Activated T-cell treated with anti-CD3 and anti-CD28 coated beads, Interleukin-2, amount 50 U/mL, for 4 hours (primary cell): ENCODE data around the gene TULP4. TPM values are rescaled to one million over a fixed set of nuclear protein-coding genes. Genes with fewer than 3 reads are reported as not detected.
"Not testable (repeated sequence)": the region's sequence is repeated elsewhere in the genome, so short reads cannot be mapped to it uniquely, and the experiment has no call there.

Experiments
- ATAC-seq, 2 donors: fragments of 200-7000 bp; cut with Tn5 transposase; one replicate each; pipeline ENCODE4 v1.10.0; 2021
- DNase-seq: peaks from one replicate; pipeline ENCODE4 v3.0.0-alpha.2; 2020
- H3K27me3 Mint-ChIP-seq: one replicate; pipeline ENCODE4 v1.8.0; 2021; ENCODE audit warnings: low read depth, mixed read lengths
- H3K36me3 Mint-ChIP-seq: one replicate; pipeline ENCODE4 v1.8.0; 2022; ENCODE audit warnings: mixed read lengths; ENCODE audit not compliant: insufficient read depth
- H3K4me1 Mint-ChIP-seq: one replicate; pipeline ENCODE4 v1.8.0; 2021; ENCODE audit warnings: low read depth, mixed read lengths
- H3K4me3 Mint-ChIP-seq: one replicate; pipeline ENCODE4 v1.8.0; 2021; ENCODE audit warnings: mild to moderate bottlenecking, moderate library complexity, mixed read lengths
- H3K9me3 Mint-ChIP-seq: one replicate; pipeline ENCODE4 v1.8.0; 2021; ENCODE audit warnings: mixed read lengths
- total RNA-seq, 3 donors: library from RNA; stranded (reverse); gene quantifications; one replicate each; pipeline ENCODE4 v1.2.1, GENCODE V29; 2021

Gene TULP4
- total RNA-seq, 3 donors from 2014 or later: 23.4 to 24.8 (median 23.9) TPM

DNA sequence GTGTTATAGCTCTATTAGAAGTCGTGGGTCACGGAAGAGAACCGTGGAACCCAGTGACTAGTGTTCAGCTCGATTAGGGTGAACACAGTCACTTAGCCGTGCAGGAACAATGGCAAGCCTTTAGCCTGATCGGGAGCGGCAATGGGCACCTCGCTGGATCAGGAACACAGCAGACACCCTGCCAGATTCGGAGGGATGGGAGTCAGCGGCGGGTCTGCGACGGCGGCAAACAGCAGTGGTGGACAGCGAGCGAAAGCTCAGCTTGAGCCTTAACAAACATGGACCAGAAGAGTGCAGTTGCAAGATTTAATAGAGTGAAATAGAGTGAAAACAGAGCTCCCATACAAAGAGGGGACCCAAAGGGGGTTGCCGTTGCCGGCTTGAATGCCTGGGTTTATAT lies 157.8 kb downstream of the TULP4 start:
- H3K27me3 Mint-ChIP-seq, ATAC-seq, H3K4me3 Mint-ChIP-seq, H3K4me1 Mint-ChIP-seq, DNase-seq, H3K9me3 Mint-ChIP-seq: not testable (repeated sequence)
- H3K36me3 Mint-ChIP-seq: peaks cover 45% of the 10 kb centered on the region

DNA sequence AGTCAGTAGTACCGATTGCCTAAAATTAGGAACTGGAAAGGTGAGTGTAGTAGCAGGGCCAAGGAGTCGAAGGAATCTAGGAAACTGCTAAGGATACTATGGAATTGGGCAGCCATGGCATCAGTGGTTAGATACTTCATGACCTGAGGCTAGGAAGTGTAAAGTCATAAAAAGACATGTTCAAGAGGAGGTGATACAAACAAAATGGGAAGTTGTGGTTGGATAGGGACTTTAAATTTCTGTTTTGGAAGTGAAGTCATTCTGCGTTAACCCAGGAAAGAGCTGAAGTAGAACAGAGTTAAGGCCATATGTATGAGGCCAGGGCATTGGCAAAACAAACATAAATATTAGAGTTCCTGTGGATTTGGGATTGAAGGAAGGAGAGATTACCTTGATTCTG lies 159.1 kb downstream of the TULP4 start:
- Mint-ChIP-seq H3K9me3 (no peaks in the 10 kb centered on the region), H3K27me3 (no peaks in the 10 kb centered on the region), H3K4me1 (no peaks in the 10 kb centered on the region), H3K4me3 (no peak overlapping the region), H3K36me3 (peaks cover 40% of the 10 kb centered on the region)
- ATAC-seq (no peak), DNase-seq (no peak)

DNA sequence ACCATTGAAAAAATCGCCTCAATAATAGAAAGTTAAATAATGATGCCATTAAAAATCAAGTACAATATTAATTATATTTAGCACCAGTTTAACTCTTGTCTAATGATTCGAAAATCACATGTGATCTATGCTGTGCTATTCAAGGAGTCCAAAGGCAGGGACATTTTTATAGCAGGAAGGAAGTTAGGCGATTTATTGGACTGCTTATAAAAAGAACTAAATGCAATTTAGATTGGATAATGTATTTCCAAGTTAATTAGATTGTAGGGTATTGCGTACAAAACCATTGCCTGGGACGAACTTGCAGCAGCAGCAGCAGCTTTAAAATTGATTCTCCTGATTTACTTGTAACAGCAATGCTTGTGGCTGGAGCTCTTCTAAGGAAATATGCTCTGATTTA lies 160.2 kb downstream of the TULP4 start:
- Mint-ChIP-seq H3K36me3 (peaks cover 40% of the 10 kb centered on the region), H3K9me3 (no peaks in the 10 kb centered on the region), H3K27me3 (no peaks in the 10 kb centered on the region), H3K4me1 (no peaks in the 10 kb centered on the region), H3K4me3 (no peak overlapping the region)
- ATAC-seq (no peak), DNase-seq (no peak)

DNA sequence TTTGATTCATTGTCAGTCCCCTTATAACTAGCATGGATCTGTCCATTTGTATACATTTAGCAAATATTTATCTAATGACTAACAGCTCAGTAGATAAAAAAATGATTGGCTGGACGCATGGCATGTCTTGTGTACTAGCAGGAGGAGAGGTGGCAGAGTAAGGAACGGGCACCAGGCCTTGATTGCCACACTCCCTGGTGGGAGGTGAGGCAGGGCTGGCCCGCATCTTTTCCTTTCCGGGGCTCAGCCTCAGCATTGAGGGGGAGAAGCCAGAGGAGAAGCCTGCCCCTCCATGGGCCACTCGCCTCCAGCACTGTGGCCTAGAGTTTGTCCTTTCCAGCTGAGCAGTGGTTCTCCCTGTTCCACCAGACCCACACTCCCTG lies 162.7 kb downstream of the TULP4 start:
- no peaks in the 10 kb centered on the region for H3K4me1 Mint-ChIP-seq
- H3K36me3 Mint-ChIP-seq: peaks cover 36% of the 10 kb centered on the region
- no peaks in the 10 kb centered on the region for H3K9me3 Mint-ChIP-seq
- no peak overlapping the region for H3K4me3 Mint-ChIP-seq
- DNase-seq (no peak), ATAC-seq (no peak)
- no peaks in the 10 kb centered on the region for H3K27me3 Mint-ChIP-seq

DNA sequence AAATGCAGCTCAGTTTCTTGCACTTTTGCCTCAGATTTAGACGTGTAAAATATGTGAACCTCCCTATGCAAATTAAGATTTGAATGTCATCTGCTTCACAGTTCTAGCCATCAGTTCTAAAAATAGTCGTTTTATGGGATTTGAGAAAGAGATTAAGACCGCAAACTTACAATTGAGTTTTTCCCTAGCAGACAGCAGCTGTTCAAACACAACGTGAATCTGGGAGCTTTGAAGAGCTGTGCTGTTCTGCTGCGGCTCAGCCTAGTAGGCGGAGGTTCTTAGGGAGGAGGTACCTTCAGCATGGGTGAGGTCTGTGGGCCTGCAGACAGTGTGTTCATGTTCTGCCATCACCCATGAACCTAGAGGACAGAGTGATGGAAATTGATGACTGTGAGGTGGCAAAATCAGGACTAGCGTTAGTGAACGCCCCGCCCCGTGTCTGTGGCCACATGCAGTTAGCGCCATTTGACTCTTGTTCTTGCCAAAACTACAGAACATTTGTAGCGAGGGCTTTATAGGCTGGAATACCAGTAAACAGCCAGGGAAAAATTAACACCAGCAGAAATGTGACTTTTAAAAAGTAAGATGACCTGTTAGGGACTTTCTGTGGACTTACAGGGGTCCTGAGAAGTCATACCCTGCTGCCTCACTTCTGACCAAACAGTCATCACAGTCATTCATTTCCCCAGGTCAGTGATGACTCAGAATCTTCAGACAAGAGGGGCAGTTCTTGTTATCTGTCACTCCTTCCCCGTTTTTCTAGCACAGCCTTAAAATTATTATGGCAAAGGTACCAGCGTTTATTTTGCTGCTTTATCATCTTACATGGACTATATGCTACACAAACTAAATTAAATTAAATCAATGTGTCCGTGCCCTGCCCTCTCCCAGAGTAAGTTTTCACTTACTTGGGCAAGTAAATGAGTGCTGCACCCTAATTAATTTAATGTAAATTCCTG lies 163.4 kb downstream of the TULP4 start:
- H3K9me3 Mint-ChIP-seq: no peaks in the 10 kb centered on the region
- H3K4me1 Mint-ChIP-seq: no peaks in the 10 kb centered on the region
- H3K4me3 Mint-ChIP-seq: no peak overlapping the region
- H3K27me3 Mint-ChIP-seq: no peaks in the 10 kb centered on the region
- H3K36me3 Mint-ChIP-seq: peaks cover 40% of the 10 kb centered on the region
- no peak for DNase-seq
- no peak for ATAC-seq

DNA sequence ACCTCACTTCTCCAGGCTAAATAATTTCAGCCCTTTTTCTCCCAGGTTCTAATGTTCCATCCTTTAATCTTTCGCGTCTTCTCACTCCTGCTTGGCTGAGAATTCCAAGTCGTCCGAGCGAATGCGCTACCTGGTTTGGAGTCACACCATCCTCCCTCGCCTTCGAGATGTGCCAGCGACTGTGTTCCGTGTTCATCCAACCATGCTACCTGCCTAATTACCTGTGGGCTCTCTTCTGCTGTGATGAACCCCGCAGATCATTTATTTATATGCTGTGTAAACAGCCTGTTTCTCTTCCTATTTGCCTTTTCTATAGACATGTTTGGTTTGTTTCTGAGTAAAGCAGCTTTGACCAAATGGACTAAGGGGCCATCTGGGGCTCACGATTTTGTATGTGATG lies 164.1 kb downstream of the TULP4 start:
- no peaks in the 10 kb centered on the region for H3K27me3 Mint-ChIP-seq
- H3K4me3 Mint-ChIP-seq: no peak overlapping the region
- ATAC-seq (no peak), DNase-seq (no peak)
- peaks cover 43% of the 10 kb centered on the region for H3K36me3 Mint-ChIP-seq
- no peaks in the 10 kb centered on the region for H3K4me1 Mint-ChIP-seq
- H3K9me3 Mint-ChIP-seq: no peaks in the 10 kb centered on the region

DNA sequence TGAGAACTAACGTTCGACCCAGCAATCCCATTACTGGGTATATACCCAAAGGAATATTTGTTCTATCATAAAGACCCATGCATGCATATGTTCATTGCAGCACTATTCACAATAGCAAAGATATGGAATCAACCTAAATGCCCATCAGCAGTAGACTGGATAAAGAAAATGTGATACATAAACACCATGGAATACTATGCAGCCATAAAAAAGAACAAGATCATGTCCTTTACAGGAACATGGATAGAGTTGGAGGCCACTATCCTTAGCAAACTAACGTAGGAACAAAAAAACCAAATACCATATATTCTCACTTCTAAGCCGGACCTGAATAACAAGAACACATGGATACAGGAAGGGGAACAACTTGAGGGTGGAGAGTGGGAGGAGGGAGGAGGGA lies 165.5 kb downstream of the TULP4 start:
- peaks cover 53% of the 10 kb centered on the region for H3K36me3 Mint-ChIP-seq
- H3K27me3 Mint-ChIP-seq, ATAC-seq, H3K9me3 Mint-ChIP-seq, H3K4me3 Mint-ChIP-seq, H3K4me1 Mint-ChIP-seq, DNase-seq: not testable (repeated sequence)

DNA sequence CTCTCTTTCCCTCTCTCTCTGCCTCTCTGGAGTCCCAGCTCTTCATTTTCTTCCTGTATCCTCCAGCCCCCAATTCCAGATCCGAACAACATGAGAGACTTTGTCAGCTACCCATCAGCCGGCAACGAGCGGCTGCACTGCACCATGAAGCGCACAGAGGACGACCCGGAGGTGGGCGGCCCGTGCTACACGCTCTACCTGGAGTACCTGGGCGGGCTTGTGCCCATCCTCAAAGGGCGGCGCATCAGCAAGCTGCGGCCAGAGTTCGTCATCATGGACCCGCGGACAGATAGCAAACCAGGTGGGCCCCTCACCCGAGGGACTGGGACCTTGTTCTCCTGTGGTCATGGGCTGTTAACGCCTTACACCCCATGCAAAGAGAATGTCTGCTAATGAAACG lies 168.7 kb downstream of the TULP4 start:
- ATAC-seq (no peak), DNase-seq (no peak)
- Mint-ChIP-seq H3K9me3 (no peaks in the 10 kb centered on the region), H3K4me1 (no peaks in the 10 kb centered on the region), H3K36me3 (peaks cover 55% of the 10 kb centered on the region), H3K27me3 (no peaks in the 10 kb centered on the region), H3K4me3 (no peak overlapping the region)

DNA sequence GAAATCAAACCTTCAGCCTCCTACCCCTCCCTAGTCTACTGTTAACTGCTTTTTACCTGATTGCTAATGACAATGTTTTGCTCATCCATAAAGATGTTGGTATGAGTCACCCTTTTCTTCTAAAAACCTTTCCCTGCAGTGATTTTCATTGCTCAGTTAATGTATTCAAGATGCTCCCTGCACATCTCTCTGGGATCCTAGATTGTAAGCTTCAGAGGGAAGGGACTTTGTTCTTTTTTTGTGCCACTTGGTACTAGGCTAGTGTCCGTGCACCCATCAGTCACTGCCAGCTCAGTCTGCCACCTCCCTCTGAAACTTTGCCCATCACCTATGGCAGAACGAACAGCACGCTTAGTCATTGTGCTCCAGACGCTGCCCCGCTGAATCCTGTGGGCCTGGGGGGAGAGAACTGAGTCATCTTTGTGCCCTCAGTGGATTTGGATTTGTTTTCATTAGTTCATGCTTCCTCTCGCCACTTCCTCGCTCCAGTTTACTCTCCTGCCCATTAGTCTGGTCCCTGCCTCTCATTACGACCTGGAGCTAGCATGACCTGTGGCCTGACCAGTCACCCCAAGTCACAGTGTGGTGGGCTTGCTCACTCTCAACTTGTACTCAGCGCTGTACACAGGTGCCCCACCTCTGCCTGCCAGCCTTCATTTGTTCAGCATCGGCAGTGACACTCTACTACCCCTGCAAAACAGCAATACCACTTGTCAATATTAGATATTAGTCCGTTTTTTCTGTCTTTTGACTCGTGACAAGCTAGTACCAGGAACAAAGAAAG lies 169.6 kb downstream of the TULP4 start:
- Mint-ChIP-seq H3K4me3 (no peak overlapping the region), H3K27me3 (no peaks in the 10 kb centered on the region), H3K4me1 (no peaks in the 10 kb centered on the region), H3K36me3 (peaks cover 46% of the 10 kb centered on the region), H3K9me3 (no peaks in the 10 kb centered on the region)
- no peak for ATAC-seq
- DNase-seq: no peak

DNA sequence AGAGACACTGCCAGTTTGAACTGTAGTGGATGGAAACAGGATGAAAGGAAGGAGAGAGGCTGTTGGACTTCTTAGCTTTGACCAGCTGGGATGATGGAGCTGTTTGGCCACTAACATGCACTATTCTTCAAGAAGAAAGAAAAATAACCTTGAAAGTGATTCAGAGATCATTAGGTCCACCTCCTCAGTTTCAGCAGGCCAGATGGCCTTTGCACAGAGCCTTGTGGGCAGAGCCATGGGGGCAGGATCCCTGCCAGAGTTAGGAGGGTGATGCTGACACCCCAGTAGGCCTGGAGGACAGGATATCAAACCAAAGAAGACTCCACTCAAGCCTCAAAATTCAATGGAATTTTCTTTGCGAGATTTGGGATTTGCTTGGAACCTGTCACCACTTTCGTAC lies 173.2 kb downstream of the TULP4 start:
- peaks cover 2% of the 10 kb centered on the region for H3K4me1 Mint-ChIP-seq

DNA sequence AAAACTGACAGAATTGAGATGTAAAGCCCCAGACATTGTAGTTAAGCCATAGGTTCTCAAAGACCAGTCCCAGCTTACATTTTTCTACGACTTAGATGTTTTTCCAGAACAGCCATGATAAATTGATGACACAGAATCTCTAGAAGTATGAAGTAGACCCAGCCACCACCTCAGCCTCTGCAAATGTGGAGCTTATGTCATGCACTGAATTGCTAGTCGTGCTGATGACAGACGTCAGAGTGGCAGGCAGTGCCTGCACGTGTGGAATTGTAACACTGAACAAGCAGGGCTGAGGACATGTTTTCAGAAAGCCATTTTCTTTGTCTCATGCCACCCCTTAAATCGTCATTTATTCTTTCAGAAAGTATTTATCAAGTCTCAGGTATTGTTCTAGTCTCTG lies 175.2 kb downstream of the TULP4 start:
- DNase-seq (no peak), ATAC-seq (no peak)
- Mint-ChIP-seq H3K36me3 (peaks cover 25% of the 10 kb centered on the region), H3K27me3 (no peaks in the 10 kb centered on the region), H3K4me1 (peaks cover 2% of the 10 kb centered on the region), H3K4me3 (no peak overlapping the region), H3K9me3 (no peaks in the 10 kb centered on the region)

More for the DNA sequence above, 173.2 kb downstream of the TULP4 start:
- H3K4me3 Mint-ChIP-seq: no peak overlapping the region
- DNase-seq (no peak), ATAC-seq (no peak)
- H3K9me3 Mint-ChIP-seq: no peaks in the 10 kb centered on the region
- H3K27me3 Mint-ChIP-seq: no peaks in the 10 kb centered on the region
- H3K36me3 Mint-ChIP-seq: peaks cover 38% of the 10 kb centered on the region

DNA sequence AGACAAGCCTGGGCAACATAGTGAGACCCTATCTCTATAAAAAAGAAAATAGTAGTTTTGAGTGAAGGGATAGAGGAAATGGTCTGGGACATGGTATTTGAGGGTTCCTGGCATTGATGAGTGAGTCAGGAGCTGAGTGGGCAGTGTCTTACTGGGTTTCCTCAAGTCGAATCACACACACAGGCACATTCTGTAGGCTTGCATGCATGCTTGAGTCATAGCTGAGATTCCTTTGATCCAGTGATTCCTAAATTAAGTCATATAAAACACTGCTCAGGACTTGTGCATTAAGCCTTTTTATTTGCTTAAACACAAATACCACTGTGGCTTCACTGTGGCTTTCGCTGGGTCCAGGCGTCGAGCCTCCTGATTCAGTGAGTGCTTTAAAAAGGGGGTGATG lies 175.8 kb downstream of the TULP4 start:
- no peak for DNase-seq
- Mint-ChIP-seq H3K27me3 (no peaks in the 10 kb centered on the region), H3K4me1 (peaks cover 2% of the 10 kb centered on the region), H3K9me3 (no peaks in the 10 kb centered on the region), H3K36me3 (peaks cover 25% of the 10 kb centered on the region), H3K4me3 (no peak overlapping the region)
- peak; percentile 65 to 69 for ATAC-seq

DNA sequence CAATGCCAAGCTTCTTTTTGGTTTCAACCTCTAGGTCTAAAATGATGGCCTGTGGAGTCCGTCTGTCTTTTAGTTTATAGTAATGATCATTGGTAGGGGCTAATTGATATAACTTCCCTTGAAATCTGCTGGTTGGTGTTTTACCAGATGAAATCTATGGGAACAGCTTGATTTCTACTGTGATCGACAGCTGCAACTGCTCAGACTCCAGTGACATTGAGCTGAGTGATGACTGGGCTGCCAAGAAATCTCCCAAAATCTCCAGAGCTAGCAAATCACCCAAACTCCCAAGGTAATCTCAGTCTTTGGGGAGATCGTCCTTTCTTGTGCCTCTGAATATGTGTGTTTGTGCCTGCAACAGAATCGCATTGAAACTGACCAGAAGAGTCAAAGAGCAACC lies 177.2 kb downstream of the TULP4 start:
- peaks cover 29% of the 10 kb centered on the region for H3K36me3 Mint-ChIP-seq
- ATAC-seq (no peak), DNase-seq (no peak)
- no peaks in the 10 kb centered on the region for H3K27me3 Mint-ChIP-seq
- peaks cover 2% of the 10 kb centered on the region for H3K4me1 Mint-ChIP-seq
- H3K4me3 Mint-ChIP-seq: no peak overlapping the region
- H3K9me3 Mint-ChIP-seq: no peaks in the 10 kb centered on the region

DNA sequence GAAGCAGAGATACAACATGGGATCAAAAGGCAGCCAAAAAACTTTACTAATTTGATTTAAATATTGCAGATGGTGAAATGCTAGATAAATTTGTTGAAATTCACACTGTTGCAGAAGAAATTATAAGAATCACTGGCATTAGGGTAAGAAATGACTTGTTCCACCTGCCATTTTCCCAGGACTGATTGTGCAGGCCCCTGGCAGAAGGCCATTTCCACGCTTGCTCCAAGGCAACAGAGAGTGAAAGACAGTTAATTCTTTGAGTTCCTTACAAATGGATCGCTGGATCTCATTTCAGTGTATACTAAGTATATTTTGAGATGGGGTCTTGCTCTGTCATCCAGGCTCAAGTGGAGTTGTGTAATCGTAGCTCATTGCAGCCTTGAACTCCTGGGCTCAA lies 180.6 kb downstream of the TULP4 start:
- Mint-ChIP-seq H3K27me3 (no peaks in the 10 kb centered on the region), H3K9me3 (no peaks in the 10 kb centered on the region), H3K4me3 (no peak overlapping the region), H3K4me1 (peaks cover 2% of the 10 kb centered on the region), H3K36me3 (peaks cover 25% of the 10 kb centered on the region)
- no peak for DNase-seq
- ATAC-seq: no peak

DNA sequence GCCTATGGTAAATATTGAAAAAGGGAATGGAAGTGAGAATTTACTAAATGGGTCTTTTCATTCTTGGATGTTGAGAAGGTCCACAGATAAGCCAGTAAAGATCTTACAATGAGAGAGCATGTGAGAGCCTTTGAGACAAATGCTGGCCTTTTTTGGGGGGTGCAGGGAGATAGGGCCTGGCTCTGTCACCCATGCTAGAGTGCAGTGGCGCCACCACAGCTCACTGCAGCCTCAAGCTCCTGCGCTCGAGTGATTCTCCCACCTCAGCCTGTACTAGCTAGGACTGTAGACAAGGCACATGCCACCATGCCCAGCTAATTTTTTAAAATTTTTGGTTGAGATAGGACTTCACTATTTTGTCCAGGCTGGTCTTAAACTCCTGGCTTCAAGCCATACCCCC lies 184.4 kb downstream of the TULP4 start:
- H3K4me3 Mint-ChIP-seq: no peak overlapping the region
- no peak for ATAC-seq
- no peaks in the 10 kb centered on the region for H3K27me3 Mint-ChIP-seq
- no peak for DNase-seq
- no peaks in the 10 kb centered on the region for H3K9me3 Mint-ChIP-seq
- H3K36me3 Mint-ChIP-seq: peaks cover 31% of the 10 kb centered on the region
- no peaks in the 10 kb centered on the region for H3K4me1 Mint-ChIP-seq
